HG03175 (cell line): ENCODE results near the gene SDR39U1.
"Not testable (repeated sequence)": the region's sequence is repeated elsewhere in the genome, so short reads cannot be mapped to it uniquely, and the experiment has no call there.

Experiments
- ATAC-seq: cut with Tn5 transposase; IDR thresholded peaks from one replicate; pipeline ENCODE4 v1.9.1; 2021; ENCODE audit warnings: mild to moderate bottlenecking, moderate library complexity; ENCODE audit not compliant: unreplicated experiment

SDR39U1 gene, protein sequence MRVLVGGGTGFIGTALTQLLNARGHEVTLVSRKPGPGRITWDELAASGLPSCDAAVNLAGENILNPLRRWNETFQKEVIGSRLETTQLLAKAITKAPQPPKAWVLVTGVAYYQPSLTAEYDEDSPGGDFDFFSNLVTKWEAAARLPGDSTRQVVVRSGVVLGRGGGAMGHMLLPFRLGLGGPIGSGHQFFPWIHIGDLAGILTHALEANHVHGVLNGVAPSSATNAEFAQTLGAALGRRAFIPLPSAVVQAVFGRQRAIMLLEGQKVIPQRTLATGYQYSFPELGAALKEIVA

DNA sequence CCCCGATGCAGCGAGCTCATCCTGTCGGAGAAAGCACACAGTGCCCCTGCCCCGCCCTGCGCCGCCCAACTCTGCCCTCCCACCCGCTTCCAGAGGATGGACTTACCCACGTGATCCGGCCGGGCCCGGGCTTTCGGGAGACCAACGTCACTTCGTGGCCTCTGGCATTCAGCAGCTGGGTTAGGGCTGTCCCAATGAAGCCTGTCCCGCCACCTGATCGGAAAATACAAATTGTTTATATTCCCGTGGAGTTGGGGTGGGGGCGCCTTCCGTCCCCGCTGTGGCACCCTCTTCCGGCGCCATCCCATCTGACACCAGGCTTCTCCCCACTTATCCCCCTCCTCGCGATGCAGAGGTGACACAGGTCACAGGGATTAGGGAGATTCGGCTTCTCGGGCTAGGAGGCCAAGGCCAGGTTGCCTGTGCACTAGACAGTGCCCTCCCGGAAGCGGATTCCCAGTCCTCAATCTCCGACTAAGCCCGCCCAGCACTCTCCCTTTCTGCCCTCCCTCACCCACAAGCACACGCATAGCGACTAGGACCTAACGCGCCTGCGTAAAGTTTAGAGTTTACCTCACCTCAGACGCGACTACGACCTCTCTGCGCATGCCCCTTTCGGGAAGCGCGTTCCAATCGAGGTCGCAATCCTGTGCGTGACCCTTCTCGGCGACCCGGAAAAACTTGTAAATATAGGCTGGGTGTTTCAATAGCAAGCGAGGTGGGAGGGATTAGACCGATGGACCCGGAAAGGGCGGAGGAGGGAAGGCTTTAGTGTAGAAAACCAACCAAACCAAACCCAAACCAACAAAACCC is at the start of gene SDR39U1:
TSS of gene SDR39U1 (minus strand) at position 537 of the 813 bp plus-strand sequence. CDS start at position 530, 7 bp downstream.
- ATAC-seq, result peak; percentile 93

DNA sequence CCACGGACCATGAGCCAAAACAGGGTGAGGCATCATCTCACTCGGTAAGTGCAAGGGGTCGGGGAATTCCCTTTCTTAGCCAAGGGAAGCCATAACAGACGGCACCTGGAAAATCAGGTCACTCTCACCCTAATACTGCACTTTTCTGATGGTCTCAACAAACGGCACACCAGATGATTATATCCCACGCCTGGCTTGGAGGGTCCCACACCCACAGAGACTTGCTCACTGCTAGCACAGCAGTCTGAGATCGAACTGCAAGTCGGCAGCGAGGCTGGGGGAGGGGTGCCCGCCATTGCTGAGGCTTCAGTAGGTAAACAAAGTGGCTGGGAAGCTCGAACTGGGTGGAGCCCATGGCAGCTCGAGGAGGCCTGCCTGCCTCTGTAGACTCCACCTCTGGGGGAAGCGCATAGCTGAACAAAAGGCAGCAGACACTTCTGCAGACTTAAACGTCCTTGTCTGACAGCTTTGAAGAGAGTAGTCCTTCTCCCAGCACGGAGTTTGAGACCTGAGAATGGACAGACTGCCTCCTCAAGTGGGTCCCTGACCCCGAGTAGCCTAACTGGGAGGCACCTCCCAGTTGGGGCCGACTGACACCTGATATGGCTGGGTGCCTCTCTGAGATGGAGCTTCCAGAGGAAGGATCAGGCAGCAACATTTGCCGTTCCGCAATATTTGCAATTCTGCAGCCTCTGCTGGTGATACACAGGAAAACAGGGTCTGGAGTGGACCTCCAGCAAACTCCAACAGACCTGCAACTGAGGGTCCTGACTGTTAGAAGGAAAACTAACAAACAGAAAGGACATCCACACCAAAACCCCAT is 49.2 kb upstream of the SDR39U1 start:
- ATAC-seq, result not testable (repeated sequence)

DNA sequence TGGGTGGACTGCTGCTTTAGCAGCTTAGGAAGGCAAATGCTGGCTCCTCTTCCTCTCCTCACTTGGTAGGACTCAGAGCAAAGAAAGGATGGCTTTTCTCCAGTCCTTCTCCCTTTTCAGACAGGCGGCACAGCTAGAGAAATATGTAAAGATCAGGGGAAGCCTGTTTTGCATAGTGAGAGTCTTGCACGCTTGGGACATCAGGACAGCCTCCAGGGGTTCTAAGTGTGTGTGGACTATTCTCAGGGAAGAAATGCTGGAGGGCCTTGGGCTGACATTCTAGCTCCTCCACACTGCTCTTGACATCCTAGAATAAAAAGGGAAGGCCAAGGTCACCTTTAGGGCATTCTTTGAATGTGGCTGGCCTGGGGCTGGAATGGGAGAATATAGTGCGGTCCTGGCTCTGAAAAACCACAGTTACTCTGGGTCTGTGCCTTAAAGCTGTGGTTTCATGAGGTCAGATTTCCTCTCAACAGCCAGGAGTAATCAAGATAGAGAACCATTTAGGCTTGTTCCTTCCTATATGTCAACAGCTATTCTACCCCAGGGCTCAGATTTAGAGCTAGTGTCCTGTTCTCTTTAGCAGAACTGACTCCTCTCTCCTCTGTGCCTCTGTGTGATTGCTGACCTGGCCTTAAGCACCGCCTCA is 41.2 kb upstream of the SDR39U1 start:
- no peak for ATAC-seq

- ATAC-seq, result not testable (repeated sequence)
Measured at GRCh38 chr14:24482699-24483303, 40.2 kb upstream of the SDR39U1 start.

DNA sequence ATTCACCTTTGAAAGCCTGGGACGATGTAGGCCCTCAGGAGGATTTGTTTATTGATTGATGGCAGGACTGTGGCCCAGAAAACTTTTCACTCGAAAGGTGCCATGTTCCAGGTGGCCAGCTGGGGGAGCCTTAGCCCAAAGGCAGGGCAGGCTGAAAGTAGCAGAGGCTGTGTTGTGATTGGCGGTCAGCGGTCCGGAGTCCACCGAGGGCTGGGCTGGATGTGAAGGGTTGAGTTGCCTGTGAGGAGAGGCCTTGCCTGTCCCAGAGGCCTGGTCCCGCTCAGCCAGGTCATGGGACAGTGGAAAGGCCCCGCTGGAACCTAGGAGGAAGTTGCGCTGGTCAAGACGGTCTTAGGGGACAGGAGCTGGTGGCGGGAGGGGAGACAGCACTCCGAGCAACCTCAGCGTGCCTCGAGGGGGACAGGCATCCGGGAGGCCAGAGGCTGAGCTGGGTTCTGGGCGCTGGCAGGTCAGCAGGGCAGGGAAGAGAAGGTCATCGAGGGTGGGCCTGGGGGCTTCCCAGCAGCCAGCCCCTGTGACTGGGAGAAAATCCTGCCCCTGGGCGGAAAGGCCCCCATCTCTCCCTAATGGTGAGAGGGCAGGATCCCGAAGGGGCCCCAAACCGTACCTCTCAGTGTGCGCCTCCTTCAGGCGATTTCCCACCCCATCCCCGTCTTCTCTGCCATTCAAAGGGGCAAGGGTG is 39.2 kb upstream of the SDR39U1 start:
- peak; percentile 76 for ATAC-seq

GRCh38 chr14:24479999-24480398 is 37.4 kb upstream of the SDR39U1 start:
- ATAC-seq, result not testable (repeated sequence)

DNA sequence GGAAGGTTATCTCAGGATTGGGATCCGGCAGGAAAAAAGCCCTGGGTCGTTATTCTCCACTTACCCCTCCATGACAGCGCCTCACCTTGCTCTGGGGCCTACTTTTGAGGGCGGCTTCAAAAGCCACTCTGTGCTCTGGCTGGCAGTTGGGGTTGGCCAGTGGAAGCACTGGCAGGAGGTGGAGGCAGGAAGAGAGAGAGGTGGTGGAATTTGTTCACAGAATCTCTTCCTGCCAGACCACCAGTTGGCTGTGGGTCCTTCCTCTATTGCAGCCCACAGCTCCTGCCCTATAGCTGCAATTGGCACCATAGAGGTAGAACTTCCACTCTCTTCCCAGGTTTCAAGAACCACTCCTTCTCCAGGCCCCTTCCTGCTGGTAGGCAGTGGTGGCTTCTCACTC is 32.7 kb upstream of the SDR39U1 start:
- no peak for ATAC-seq

GRCh38 chr14:24473211-24473610 is 30.6 kb upstream of the SDR39U1 start:
- no peak for ATAC-seq

GRCh38 chr14:24470450-24470849 is 27.9 kb upstream of the SDR39U1 start:
- ATAC-seq, result not testable (repeated sequence)

GRCh38 chr14:24465805-24466204 is 23.2 kb upstream of the SDR39U1 start:
- no peak for ATAC-seq

DNA sequence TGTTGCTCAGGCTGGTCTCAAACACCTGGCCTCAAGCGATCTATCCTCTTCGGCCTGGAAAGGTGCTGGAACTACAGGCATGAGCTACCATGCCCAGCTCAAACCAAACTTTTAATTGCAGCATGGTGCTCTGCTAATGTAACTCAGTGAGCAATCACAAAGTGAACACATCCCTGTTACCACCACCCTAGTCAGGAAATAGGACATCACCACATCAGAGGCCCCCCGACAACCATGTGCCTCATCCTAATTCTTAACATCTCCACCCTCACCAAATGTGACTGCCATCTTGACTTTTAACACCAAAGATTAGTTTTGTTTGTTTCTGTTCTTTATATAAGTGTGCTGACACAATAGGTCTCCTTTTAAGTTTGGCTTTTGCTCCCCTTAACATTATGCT is 22.8 kb upstream of the SDR39U1 start:
- no peak for ATAC-seq

GRCh38 chr14:24463884-24464785 is 21.6 kb upstream of the SDR39U1 start:
- ATAC-seq, result no peak

DNA sequence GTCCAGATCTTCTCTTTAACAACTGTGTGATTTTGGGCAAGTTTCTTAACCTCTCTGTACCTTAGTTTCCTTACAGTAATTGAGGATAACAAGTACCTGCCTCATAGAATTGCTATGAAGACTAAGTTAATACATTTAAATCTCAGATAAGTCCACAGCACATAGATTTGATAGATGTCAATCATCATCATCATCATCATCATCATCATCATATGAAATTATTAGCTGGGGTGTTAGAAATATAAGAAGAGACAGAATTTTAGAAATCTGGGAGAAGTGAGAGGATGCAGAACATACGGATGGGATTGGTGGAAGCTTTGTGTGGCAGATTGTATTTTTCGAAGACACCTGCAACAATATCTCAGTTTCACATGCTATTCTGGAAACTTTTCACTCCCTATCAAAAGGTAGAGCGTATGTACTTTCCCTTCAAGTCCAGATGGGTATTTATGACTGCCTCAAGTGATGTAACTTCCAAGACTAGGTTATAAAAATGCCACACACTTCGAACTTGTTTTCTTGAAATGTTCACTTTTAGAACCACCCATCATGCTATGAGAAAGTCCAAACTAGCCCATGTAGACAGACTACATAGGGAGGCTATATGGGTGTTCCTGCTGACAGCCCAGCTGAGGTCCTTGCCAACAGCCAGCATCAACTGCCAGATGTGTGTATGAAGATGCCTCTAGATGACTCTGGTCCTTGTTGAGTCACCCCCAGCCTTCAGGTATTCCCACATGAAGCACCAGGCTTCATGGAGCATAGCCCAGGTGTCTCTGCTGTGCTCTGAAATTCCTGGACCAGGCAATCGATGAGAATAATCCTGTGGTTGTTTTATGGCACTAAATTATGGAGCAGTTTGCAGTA is 20.7 kb upstream of the SDR39U1 start:
- no peak for ATAC-seq

DNA sequence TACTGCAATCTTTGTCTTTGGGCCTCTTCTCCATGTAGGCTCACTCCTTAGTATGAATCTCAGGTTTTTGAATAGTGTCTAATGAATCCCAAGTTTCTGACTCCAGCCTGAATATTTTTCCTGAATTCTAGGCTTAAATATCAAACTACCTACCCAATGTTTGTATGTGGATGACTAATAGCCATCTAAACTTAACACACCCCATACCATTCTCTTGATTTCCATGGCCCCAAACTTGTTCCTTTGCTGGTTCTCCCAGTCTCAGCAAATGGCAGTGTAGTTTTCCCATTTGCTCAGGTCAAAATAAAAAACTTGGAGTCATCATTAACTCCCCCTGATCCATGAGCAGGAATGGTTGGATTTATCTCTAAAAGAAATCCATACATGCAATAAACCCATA is 18.8 kb upstream of the SDR39U1 start:
- ATAC-seq, result no peak

- no peak for ATAC-seq
Measured at GRCh38 chr14:24459331-24459730, 16.8 kb upstream of the SDR39U1 start.

DNA sequence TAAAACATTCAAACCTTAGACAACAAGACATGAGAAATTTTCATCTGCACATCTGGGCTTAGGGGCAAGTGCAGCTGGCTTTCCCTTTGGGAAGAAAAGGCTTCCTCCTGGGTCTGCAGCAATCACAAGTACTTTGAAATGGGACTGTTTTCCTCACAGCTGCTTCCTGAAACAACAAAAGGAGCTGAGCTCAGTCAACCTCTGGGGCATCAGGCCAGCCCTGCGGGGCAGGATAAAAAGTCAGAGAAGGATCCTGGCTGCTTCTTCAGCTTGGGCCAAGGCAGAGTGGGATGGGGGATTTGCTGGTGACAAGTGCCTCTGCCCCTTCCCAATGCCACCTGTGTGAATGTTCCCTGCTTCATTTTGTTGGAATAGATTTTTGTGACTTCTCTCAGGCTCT is 16.2 kb upstream of the SDR39U1 start:
- no peak for ATAC-seq

DNA sequence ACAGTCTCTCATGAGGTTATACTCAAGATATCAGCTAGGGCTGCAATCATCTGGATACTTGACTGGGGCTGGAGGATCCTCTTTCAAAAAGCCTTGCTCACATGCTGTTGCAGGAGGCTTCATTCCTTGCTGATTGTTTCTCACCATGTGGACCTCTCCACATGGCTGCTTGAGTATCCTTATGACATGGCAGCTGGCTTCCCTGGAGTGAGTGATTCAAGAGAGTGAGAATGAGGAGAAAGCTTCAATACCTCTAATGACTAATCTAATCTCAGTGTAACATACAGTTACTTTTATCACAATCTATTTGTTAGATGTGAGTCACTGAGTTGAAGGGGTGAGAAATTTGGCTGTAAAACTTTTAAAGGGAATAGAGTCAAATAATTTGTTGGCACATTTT is 14.4 kb upstream of the SDR39U1 start:
- no peak for ATAC-seq

GRCh38 chr14:24450828-24451227 is 8.3 kb upstream of the SDR39U1 start:
- ATAC-seq, result not testable (repeated sequence)
